Activated CD4-positive, alpha-beta T cell treated with anti-CD3 and anti-CD28 coated beads, Interleukin-2, amount 10 ng/mL, durations not matched to agents 7 days and 5 days (primary cell): ENCODE results near the gene MMP19. TPM values are rescaled to one million over a fixed set of nuclear protein-coding genes. Genes with fewer than 3 reads are reported as not detected.
A peak's percentile ranks its signal among the peaks of the same experiment; 100 is the strongest.

Experiments
- CTCF ChIA-PET: fragments of 350-600 bp; sonication (Branson Sonifier 250); formaldehyde crosslinking; loops from one replicate; lab custom pipeline; 2021; ENCODE audit warnings: antibody characterized with exemption; lab: Charles Lee
- POLR2A ChIA-PET: fragments of 350-600 bp; sonication (Branson Sonifier 250); formaldehyde crosslinking; loops from one replicate; lab custom pipeline; 2021; ENCODE audit warnings: antibody characterized with exemption; lab: Charles Lee
- DNase-seq: peaks from one replicate; pipeline ENCODE4 v3.0.0-alpha.2; 2020
- H3K27ac Mint-ChIP-seq: one replicate; pipeline ENCODE4 v1.8.0; 2021; ENCODE audit warnings: mild to moderate bottlenecking, moderate library complexity, mixed read lengths
- H3K27me3 Mint-ChIP-seq: one replicate; pipeline ENCODE4 v1.8.0; 2021; ENCODE audit warnings: mixed read lengths
- H3K36me3 Mint-ChIP-seq: one replicate; pipeline ENCODE4 v1.8.0; 2021; ENCODE audit warnings: low read depth, mixed read lengths
- H3K4me1 Mint-ChIP-seq: one replicate; pipeline ENCODE4 v1.8.0; 2021; ENCODE audit warnings: mixed read lengths
- H3K4me3 Mint-ChIP-seq: one replicate; pipeline ENCODE4 v1.8.0; 2021; ENCODE audit warnings: mild to moderate bottlenecking, moderate library complexity, mixed read lengths
- H3K9me3 Mint-ChIP-seq: one replicate; pipeline ENCODE4 v1.8.0; 2021; ENCODE audit warnings: mixed read lengths
- total RNA-seq, 2 experiments: library from RNA; stranded (reverse); gene quantifications; one replicate each; pipeline ENCODE4 v1.2.3, GENCODE V29; 2021

Gene MMP19
- total RNA-seq, 2 experiments from 2014 or later, result not detected

- CTCF ChIA-PET, result interaction anchor here (0.8 kb wide), 1 partner anchor 104 kb away, joined by 5 read pairs; no protein-coding TSS in a partner anchor
- no peaks in the 10 kb centered on the region for H3K9me3 Mint-ChIP-seq
- DNase-seq, result no peak
- H3K4me3 Mint-ChIP-seq, result no peak overlapping the region
- H3K4me1 Mint-ChIP-seq, result peaks cover 51% of the 10 kb centered on the region
- no peak overlapping the region for H3K27ac Mint-ChIP-seq
- POLR2A ChIA-PET, result no interaction called here
- H3K36me3 Mint-ChIP-seq, result peaks cover 47% of the 10 kb centered on the region
- H3K27me3 Mint-ChIP-seq, result no peaks in the 10 kb centered on the region
Observed at GRCh38 chr12:55822228-55822627, 20.5 kb downstream of the MMP19 start.

- CTCF ChIA-PET, result interaction anchor here (0.7 to 3.1 kb wide), 6 partner anchors 8 to 134 kb away, joined by 3 to 16 read pairs (median 4); partner anchors contain the start of gene DNAJC14
- H3K27ac Mint-ChIP-seq, result no peak overlapping the region
Observed at GRCh38 chr12:55820679-55821078, 22.1 kb downstream of the MMP19 start.

GRCh38 chr12:55818886-55819285, 23.9 kb downstream of the MMP19 start:
- peaks cover 46% of the 10 kb centered on the region for H3K4me1 Mint-ChIP-seq
- no peaks in the 10 kb centered on the region for H3K27me3 Mint-ChIP-seq
- CTCF ChIA-PET, result interaction anchor here (1.0 to 3.1 kb wide), 6 partner anchors 10 to 307 kb away, joined by 3 to 16 read pairs (median 4); partner anchors contain the start of gene DNAJC14
- DNase-seq, result no peak
- no peaks in the 10 kb centered on the region for H3K9me3 Mint-ChIP-seq
- H3K4me3 Mint-ChIP-seq, result no peak overlapping the region
- POLR2A ChIA-PET, result no interaction called here
- peak overlapping the region; percentile 6 for H3K27ac Mint-ChIP-seq
- H3K36me3 Mint-ChIP-seq, result peaks cover 47% of the 10 kb centered on the region

More at GRCh38 chr12:55820679-55821078, 22.1 kb downstream of the MMP19 start:
- POLR2A ChIA-PET, result interaction anchor here (0.7 kb wide), 1 partner anchor 109 kb away, joined by 5 read pairs; no protein-coding TSS in a partner anchor
- peaks cover 41% of the 10 kb centered on the region for H3K36me3 Mint-ChIP-seq
- no peaks in the 10 kb centered on the region for H3K27me3 Mint-ChIP-seq
- H3K4me1 Mint-ChIP-seq, result peaks cover 47% of the 10 kb centered on the region
- no peak overlapping the region for H3K4me3 Mint-ChIP-seq
- no peaks in the 10 kb centered on the region for H3K9me3 Mint-ChIP-seq
- no peak for DNase-seq

- Mint-ChIP-seq H3K27ac (no peak overlapping the region), H3K4me1 (peaks cover 43% of the 10 kb centered on the region), H3K4me3 (no peak overlapping the region), H3K27me3 (no peaks in the 10 kb centered on the region), H3K9me3 (no peaks in the 10 kb centered on the region), H3K36me3 (peaks cover 45% of the 10 kb centered on the region)
- ChIA-PET CTCF (interaction anchor here (0.7 to 1.7 kb wide), 18 partner anchors 8 to 308 kb away, joined by 3 to 10 read pairs (median 3); partner anchors contain the start of gene DNAJC14), POLR2A (interaction anchor here (0.6 to 1.5 kb wide), 9 partner anchors 9 to 498 kb away, joined by 3 to 27 read pairs (median 3); partner anchors contain the start of genes CNPY2 and DNAJC14)
- DNase-seq, result no peak
Observed at GRCh38 chr12:55818140-55818728, 24.5 kb downstream of the MMP19 start.

- POLR2A ChIA-PET, result interaction anchor here (0.6 to 1.5 kb wide), 10 partner anchors 8 to 499 kb away, joined by 3 to 27 read pairs (median 3); partner anchors contain the start of genes CNPY2 and DNAJC14
- peak; percentile 99 for DNase-seq
- H3K4me1 Mint-ChIP-seq, result peaks cover 44% of the 10 kb centered on the region
- CTCF ChIA-PET, result interaction anchor here (0.7 to 1.7 kb wide), 19 partner anchors 9 to 309 kb away, joined by 3 to 10 read pairs (median 3); partner anchors contain the start of gene DNAJC14
- H3K27ac Mint-ChIP-seq, result no peak within 1 kb of the TSS
- peaks cover 44% of the 10 kb centered on the region for H3K36me3 Mint-ChIP-seq
- no peak within 1 kb of the TSS for H3K4me3 Mint-ChIP-seq
- H3K9me3 Mint-ChIP-seq, result no peaks in the 10 kb centered on the region
- no peaks in the 10 kb centered on the region for H3K27me3 Mint-ChIP-seq
Observed at GRCh38 chr12:55817345-55818139, 25.2 kb downstream of the MMP19 start, which contains the start of the genes ORMDL2 and SARNP. ORMDL2 (plus strand) TSS chr12:55818041; CDS start chr12:55819000, 959 bp downstream. SARNP (minus strand) TSS chr12:55817724; CDS start chr12:55817701, 23 bp downstream.

GRCh38 chr12:55816881-55817344, 25.8 kb downstream of the MMP19 start:
- ChIA-PET POLR2A (interaction anchor here (0.6 to 1.0 kb wide), 3 partner anchors 7 to 290 kb away, joined by 3 to 5 read pairs (median 3); no protein-coding TSS in a partner anchor), CTCF (interaction anchor here (0.6 to 1.6 kb wide), 9 partner anchors 13 to 124 kb away, joined by 3 to 10 read pairs (median 4); partner anchors contain the start of gene DNAJC14)
- Mint-ChIP-seq H3K4me1 (peaks cover 50% of the 10 kb centered on the region), H3K36me3 (peaks cover 40% of the 10 kb centered on the region), H3K27ac (no peak overlapping the region), H3K4me3 (no peak overlapping the region), H3K27me3 (no peaks in the 10 kb centered on the region), H3K9me3 (no peaks in the 10 kb centered on the region)
- no peak for DNase-seq

- Mint-ChIP-seq H3K27me3 (no peaks in the 10 kb centered on the region), H3K27ac (no peak overlapping the region), H3K4me3 (no peak overlapping the region), H3K36me3 (peaks cover 33% of the 10 kb centered on the region), H3K9me3 (no peaks in the 10 kb centered on the region), H3K4me1 (peaks cover 57% of the 10 kb centered on the region)
- DNase-seq, result no peak
- ChIA-PET POLR2A (no interaction called here), CTCF (interaction anchor here (0.6 kb wide), 1 partner anchor 9 kb away, joined by 3 read pairs; no protein-coding TSS in a partner anchor)
Observed at GRCh38 chr12:55815473-55815872, 27.3 kb downstream of the MMP19 start.

GRCh38 chr12:55814257-55814656, 28.5 kb downstream of the MMP19 start:
- H3K4me1 Mint-ChIP-seq, result peaks cover 52% of the 10 kb centered on the region
- POLR2A ChIA-PET, result no interaction called here
- no peak for DNase-seq
- H3K27ac Mint-ChIP-seq, result no peak overlapping the region
- no peak overlapping the region for H3K4me3 Mint-ChIP-seq
- CTCF ChIA-PET, result interaction anchor here (0.9 kb wide), 1 partner anchor 11 kb away, joined by 3 read pairs; no protein-coding TSS in a partner anchor
- H3K36me3 Mint-ChIP-seq, result peaks cover 30% of the 10 kb centered on the region
- H3K9me3 Mint-ChIP-seq, result no peaks in the 10 kb centered on the region
- H3K27me3 Mint-ChIP-seq, result no peaks in the 10 kb centered on the region

- ChIA-PET POLR2A (no interaction called here), CTCF (interaction anchor here (0.6 to 2.3 kb wide), 8 partner anchors 9 to 127 kb away, joined by 3 to 7 read pairs (median 3); partner anchors contain the start of gene DNAJC14)
- Mint-ChIP-seq H3K27me3 (no peaks in the 10 kb centered on the region), H3K4me3 (no peak overlapping the region), H3K9me3 (no peaks in the 10 kb centered on the region), H3K4me1 (peaks cover 40% of the 10 kb centered on the region), H3K27ac (no peak overlapping the region), H3K36me3 (peaks cover 31% of the 10 kb centered on the region)
- DNase-seq, result no peak
Observed at GRCh38 chr12:55812088-55812487, 30.6 kb downstream of the MMP19 start.

GRCh38 chr12:55809274-55809673, 33.5 kb downstream of the MMP19 start:
- Mint-ChIP-seq H3K27ac (no peak overlapping the region), H3K27me3 (no peaks in the 10 kb centered on the region), H3K4me1 (peaks cover 29% of the 10 kb centered on the region), H3K36me3 (peaks cover 27% of the 10 kb centered on the region), H3K9me3 (no peaks in the 10 kb centered on the region), H3K4me3 (no peak overlapping the region)
- DNase-seq, result no peak
- ChIA-PET CTCF (no interaction called here), POLR2A (interaction anchor here (1.6 kb wide), 1 partner anchor 8 kb away, joined by 5 read pairs; the partner anchor contains the start of genes ORMDL2 and SARNP)

GRCh38 chr12:55806982-55807381, 35.8 kb downstream of the MMP19 start:
- no peaks in the 10 kb centered on the region for H3K9me3 Mint-ChIP-seq
- peaks cover 35% of the 10 kb centered on the region for H3K36me3 Mint-ChIP-seq
- DNase-seq, result no peak
- H3K27me3 Mint-ChIP-seq, result no peaks in the 10 kb centered on the region
- H3K4me1 Mint-ChIP-seq, result peaks cover 15% of the 10 kb centered on the region
- ChIA-PET POLR2A (no interaction called here), CTCF (interaction anchor here (0.6 to 1.9 kb wide), 5 partner anchors 11 to 119 kb away, joined by 3 to 6 read pairs (median 3); partner anchors contain the start of genes ORMDL2 and SARNP)
- H3K27ac Mint-ChIP-seq, result no peak overlapping the region
- H3K4me3 Mint-ChIP-seq, result no peak overlapping the region

- ChIA-PET POLR2A (no interaction called here), CTCF (interaction anchor here (1.1 to 2.4 kb wide), 3 partner anchors 16 to 128 kb away, joined by 3 to 12 read pairs (median 3); no protein-coding TSS in a partner anchor)
- H3K4me1 Mint-ChIP-seq, result peaks cover 10% of the 10 kb centered on the region
- no peak for DNase-seq
- H3K27ac Mint-ChIP-seq, result no peak overlapping the region
- H3K9me3 Mint-ChIP-seq, result no peaks in the 10 kb centered on the region
- H3K27me3 Mint-ChIP-seq, result no peaks in the 10 kb centered on the region
- H3K4me3 Mint-ChIP-seq, result no peak overlapping the region
- H3K36me3 Mint-ChIP-seq, result peaks cover 47% of the 10 kb centered on the region
Observed at GRCh38 chr12:55797550-55797949, 45.2 kb downstream of the MMP19 start.
